Ovary (tissue), 3 donors: Measurements from ENCODE around the gene LAMC3.

ENCODE experiments used
- POLR2A ChIP-seq: fragments of 450-650 bp; IDR thresholded peaks from one replicate; pipeline ENCODE4 v1.6.1; 2017; ENCODE audit warnings: antibody characterized with exemption, mild to moderate bottlenecking, moderate library complexity
- TF ChIP-seq, protein P1 (sequence below), 3 donors: fragments of 450-650 bp in 2 of 3; fragments of 200-600 bp in 1 of 3; IDR thresholded peaks; one replicate each; pipeline versions ENCODE4 v1.5.1 to v1.8.0; 2016 to 2022; ENCODE audit warnings: antibody characterized with exemption in 3 of 3, mild to moderate bottlenecking in 1 of 3
- donor health status: DM: no; HTN: no; CAD: no.

DNA sequence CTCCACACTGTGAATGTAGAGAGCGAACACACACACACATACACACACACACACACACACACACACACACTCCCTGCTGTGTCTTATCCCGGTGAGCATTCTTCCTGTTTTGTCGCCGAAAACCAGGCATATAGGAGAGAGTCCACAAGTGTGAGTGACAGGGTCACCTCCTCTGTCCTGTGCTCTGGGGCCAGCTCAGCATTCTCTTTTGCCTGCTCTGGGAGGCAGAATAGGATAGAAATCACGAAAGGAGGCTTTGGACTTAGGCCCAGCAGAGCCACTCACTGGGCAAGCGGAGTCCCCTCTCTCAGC, 3.0 kb downstream of the LAMC3 start:
- TF ChIP-seq, protein P1, sequence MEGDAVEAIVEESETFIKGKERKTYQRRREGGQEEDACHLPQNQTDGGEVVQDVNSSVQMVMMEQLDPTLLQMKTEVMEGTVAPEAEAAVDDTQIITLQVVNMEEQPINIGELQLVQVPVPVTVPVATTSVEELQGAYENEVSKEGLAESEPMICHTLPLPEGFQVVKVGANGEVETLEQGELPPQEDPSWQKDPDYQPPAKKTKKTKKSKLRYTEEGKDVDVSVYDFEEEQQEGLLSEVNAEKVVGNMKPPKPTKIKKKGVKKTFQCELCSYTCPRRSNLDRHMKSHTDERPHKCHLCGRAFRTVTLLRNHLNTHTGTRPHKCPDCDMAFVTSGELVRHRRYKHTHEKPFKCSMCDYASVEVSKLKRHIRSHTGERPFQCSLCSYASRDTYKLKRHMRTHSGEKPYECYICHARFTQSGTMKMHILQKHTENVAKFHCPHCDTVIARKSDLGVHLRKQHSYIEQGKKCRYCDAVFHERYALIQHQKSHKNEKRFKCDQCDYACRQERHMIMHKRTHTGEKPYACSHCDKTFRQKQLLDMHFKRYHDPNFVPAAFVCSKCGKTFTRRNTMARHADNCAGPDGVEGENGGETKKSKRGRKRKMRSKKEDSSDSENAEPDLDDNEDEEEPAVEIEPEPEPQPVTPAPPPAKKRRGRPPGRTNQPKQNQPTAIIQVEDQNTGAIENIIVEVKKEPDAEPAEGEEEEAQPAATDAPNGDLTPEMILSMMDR (IDR thresholded peaks at IDR 0.05): no peak
- TF ChIP-seq POLR2A: no peak
